Panc1 (cell line): ENCODE results near the gene TMEM151B. TPM values are rescaled to one million over a fixed set of nuclear protein-coding genes. Genes with fewer than 3 reads are reported as not detected.

Source experiments
- ATAC-seq: fragments of 200-7000 bp; cut with Tn5 transposase; 2 replicates; pipeline ENCODE4 v1.9.1; 2020; ENCODE audit warnings: mild to moderate bottlenecking, moderate library complexity
- BruUV-seq: library from RNA; stranded (reverse); fragments of 400-500 nt; replicated peaks from 2 replicates; lab custom pipeline; 2021; lab: Mats Ljungman, UMichigan
- CTCF ChIA-PET: fragments of 300-600 bp; sonication (Branson Sonifier 250); formaldehyde crosslinking; loops from one replicate; lab custom pipeline; 2022; ENCODE audit warnings: antibody characterized with exemption; lab: Charles Lee
- POLR2A ChIA-PET: fragments of 300-600 bp; sonication (Branson Sonifier 250); formaldehyde crosslinking; loops from one replicate; lab custom pipeline; 2022; ENCODE audit warnings: antibody characterized with exemption; lab: Charles Lee
- DNase-seq: peaks from one replicate; pipeline ENCODE4 v3.0.0-alpha.2; 2010; ENCODE audit warnings: low read depth, low spot score
- H3K27ac ChIP-seq: 2 replicates; pipeline ENCODE4 v1.5.1; 2011; ENCODE audit warnings: mild to moderate bottlenecking, low read length, inconsistent platforms
- H3K27me3 ChIP-seq: fragments of 200-500 bp; sonication (Bioruptor generic); 2 replicates; pipeline ENCODE4 v1.6.0; 2014; ENCODE audit warnings: low read length, inconsistent platforms; ENCODE audit not compliant: control insufficient read depth, insufficient read depth
- H3K36me3 ChIP-seq: fragments of 200-500 bp; sonication (Bioruptor generic); 2 replicates; pipeline ENCODE4 v1.5.1; 2014; ENCODE audit warnings: inconsistent platforms, mild to moderate bottlenecking, low read length, moderate library complexity; ENCODE audit not compliant: control insufficient read depth, insufficient read depth
- H3K4me1 ChIP-seq: 2 replicates; pipeline ENCODE4 v1.5.1; 2011; ENCODE audit warnings: inconsistent platforms, mild to moderate bottlenecking, low read length, moderate library complexity; ENCODE audit not compliant: control insufficient read depth, insufficient read depth
- H3K4me3 ChIP-seq, 2 experiments: 2 replicates each; pipeline ENCODE4 v1.5.1; 2011 to 2012; ENCODE audit warnings: low read depth in 2 of 2, low read length in 2 of 2, mild to moderate bottlenecking in 2 of 2, inconsistent platforms in 1 of 2, moderate library complexity in 1 of 2
- H3K9me3 ChIP-seq: fragments of 200-500 bp; sonication (Bioruptor generic); 2 replicates; pipeline ENCODE4 v1.5.1; 2014; ENCODE audit warnings: low read depth, mild to moderate bottlenecking, inconsistent platforms, low read length, moderate library complexity; ENCODE audit not compliant: control insufficient read depth, insufficient read depth
- POLR2AphosphoS5 ChIP-seq: IDR thresholded peaks from 2 replicates; pipeline ENCODE4 v1.6.1; 2012; ENCODE audit warnings: mild to moderate bottlenecking, low read depth, low read length, moderate library complexity
- SIN3A ChIP-seq: IDR thresholded peaks from 2 replicates; pipeline ENCODE4 v1.6.1; 2012; ENCODE audit warnings: low read depth, mild to moderate bottlenecking, low read length, moderate library complexity, borderline replicate concordance; ENCODE audit not compliant: insufficient read depth
- TCF7L2 ChIP-seq: IDR thresholded peaks from 2 replicates; pipeline ENCODE4 v1.6.1; 2011; ENCODE audit warnings: mild to moderate bottlenecking, low read depth, low read length, inconsistent platforms
- in situ Hi-C: cut with HindIII; loops from 2 replicates; pipeline ENCODE4 v1.10.0; 2016; ENCODE audit warnings: low sequenced_read_pairs, low pct_unique_long_range_greater_than_20kb
- intact Hi-C: fragments of 100-400 bp; cut with micrococcal nuclease; formaldehyde crosslinking; loops from one replicate; pipeline ENCODE4 v1.10.0; 2022; ENCODE audit not compliant: unreplicated experiment
- total RNA-seq: library from RNA; stranded (reverse); gene quantifications from one replicate; pipeline ENCODE4 v1.2.1, GENCODE V29; 2021; ENCODE audit not compliant: unreplicated experiment
- TF ChIP-seq, protein P1 (sequence below): fragments of 450-650 bp; IDR thresholded peaks from 2 replicates; pipeline ENCODE4 v1.5.1; 2017; ENCODE audit warnings: mild to moderate bottlenecking
- TF ChIP-seq, protein P2 (sequence below), 2 experiments: IDR thresholded peaks; 2 replicates each; pipeline ENCODE4 v1.6.1; 2011 to 2012; ENCODE audit warnings: low read depth in 2 of 2, control low read depth in 1 of 2, low read length in 1 of 2, mild to moderate bottlenecking in 1 of 2, moderate library complexity in 1 of 2; ENCODE audit not compliant: insufficient read depth in 1 of 2

TMEM151B gene
- total RNA-seq, 1 experiment from 2014 or later = 0.18 TPM

DNA sequence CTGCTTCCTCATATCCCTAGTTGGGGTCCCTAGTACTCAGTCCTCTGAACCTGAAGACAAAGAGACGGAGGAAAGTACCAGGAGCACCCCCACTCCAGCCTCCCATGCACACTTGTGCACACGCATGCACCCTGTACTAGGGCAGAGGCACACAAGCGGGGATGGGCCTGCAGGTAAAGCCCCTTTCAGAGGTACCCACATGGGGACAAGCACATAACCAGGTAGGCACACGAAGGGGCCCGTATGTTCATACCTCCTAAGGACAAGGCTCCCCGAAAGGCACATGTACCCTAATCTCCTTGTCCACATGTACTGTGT is 1.1 kb downstream of the TMEM151B start:
- no peaks in the 10 kb centered on the region for H3K9me3 ChIP-seq
- no peak for TF ChIP-seq POLR2AphosphoS5
- TF ChIP-seq TCF7L2 = no peak
- TF ChIP-seq, protein P1, sequence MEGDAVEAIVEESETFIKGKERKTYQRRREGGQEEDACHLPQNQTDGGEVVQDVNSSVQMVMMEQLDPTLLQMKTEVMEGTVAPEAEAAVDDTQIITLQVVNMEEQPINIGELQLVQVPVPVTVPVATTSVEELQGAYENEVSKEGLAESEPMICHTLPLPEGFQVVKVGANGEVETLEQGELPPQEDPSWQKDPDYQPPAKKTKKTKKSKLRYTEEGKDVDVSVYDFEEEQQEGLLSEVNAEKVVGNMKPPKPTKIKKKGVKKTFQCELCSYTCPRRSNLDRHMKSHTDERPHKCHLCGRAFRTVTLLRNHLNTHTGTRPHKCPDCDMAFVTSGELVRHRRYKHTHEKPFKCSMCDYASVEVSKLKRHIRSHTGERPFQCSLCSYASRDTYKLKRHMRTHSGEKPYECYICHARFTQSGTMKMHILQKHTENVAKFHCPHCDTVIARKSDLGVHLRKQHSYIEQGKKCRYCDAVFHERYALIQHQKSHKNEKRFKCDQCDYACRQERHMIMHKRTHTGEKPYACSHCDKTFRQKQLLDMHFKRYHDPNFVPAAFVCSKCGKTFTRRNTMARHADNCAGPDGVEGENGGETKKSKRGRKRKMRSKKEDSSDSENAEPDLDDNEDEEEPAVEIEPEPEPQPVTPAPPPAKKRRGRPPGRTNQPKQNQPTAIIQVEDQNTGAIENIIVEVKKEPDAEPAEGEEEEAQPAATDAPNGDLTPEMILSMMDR = no peak
- no peak for ATAC-seq
- in situ Hi-C loops (no loop called here), intact Hi-C loops (no loop called here)
- H3K27ac ChIP-seq = no peak overlapping the region
- H3K36me3 ChIP-seq = no peaks in the 10 kb centered on the region
- ChIA-PET CTCF (interaction anchor here (1.0 kb wide), 1 partner anchor 68 kb away, joined by 3 read pairs; no protein-coding TSS in a partner anchor), POLR2A (no interaction called here)
- H3K4me1 ChIP-seq = no peaks in the 10 kb centered on the region
- peaks cover 16% of the 10 kb centered on the region for H3K27me3 ChIP-seq
- H3K4me3 ChIP-seq = 0 out of 4 replicates have a peak overlapping the region, but pooled peaks of 1 of the 2 experiments have one; percentile 4
- no peak for DNase-seq
- BruUV-seq = no TSS peak

DNA sequence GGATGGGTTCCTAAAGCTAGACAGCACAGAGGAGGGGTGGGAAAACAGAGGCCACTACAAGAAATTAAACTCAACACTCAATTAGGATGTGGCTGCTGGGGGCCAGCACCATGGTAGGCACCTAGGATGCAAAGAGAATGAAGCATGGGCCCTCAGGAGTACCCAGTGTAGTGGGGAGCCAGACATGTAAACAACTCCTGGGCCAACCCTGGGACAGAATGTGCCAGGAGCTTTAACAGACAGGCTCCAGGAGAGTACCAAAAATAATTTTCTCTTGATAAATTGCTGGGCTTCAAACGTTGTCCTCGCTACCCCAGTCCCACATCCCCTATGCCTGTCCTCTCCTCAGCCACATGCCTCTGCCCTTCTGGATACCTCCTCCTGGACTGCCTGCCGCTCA is 1.7 kb downstream of the TMEM151B start:
- ChIA-PET CTCF (interaction anchor here (0.5 to 1.0 kb wide), 2 partner anchors 67 to 126 kb away, joined by 3 to 5 read pairs; no protein-coding TSS in a partner anchor), POLR2A (no interaction called here)
- Histone ChIP-seq H3K9me3 (no peaks in the 10 kb centered on the region), H3K27ac (no peak overlapping the region), H3K36me3 (no peaks in the 10 kb centered on the region), H3K4me1 (no peaks in the 10 kb centered on the region), H3K27me3 (peaks cover 16% of the 10 kb centered on the region), H3K4me3 (no peak overlapping the region)
- intact Hi-C loops (no loop called here), in situ Hi-C loops (no loop called here)
- BruUV-seq = no TSS peak
- no peak for DNase-seq
- no peak for ATAC-seq
- TF ChIP-seq, protein P1 = no peak
- TF ChIP-seq POLR2AphosphoS5 = no peak
- no peak for TF ChIP-seq TCF7L2
- TF ChIP-seq SIN3A = no peak
- TF ChIP-seq, protein P2, sequence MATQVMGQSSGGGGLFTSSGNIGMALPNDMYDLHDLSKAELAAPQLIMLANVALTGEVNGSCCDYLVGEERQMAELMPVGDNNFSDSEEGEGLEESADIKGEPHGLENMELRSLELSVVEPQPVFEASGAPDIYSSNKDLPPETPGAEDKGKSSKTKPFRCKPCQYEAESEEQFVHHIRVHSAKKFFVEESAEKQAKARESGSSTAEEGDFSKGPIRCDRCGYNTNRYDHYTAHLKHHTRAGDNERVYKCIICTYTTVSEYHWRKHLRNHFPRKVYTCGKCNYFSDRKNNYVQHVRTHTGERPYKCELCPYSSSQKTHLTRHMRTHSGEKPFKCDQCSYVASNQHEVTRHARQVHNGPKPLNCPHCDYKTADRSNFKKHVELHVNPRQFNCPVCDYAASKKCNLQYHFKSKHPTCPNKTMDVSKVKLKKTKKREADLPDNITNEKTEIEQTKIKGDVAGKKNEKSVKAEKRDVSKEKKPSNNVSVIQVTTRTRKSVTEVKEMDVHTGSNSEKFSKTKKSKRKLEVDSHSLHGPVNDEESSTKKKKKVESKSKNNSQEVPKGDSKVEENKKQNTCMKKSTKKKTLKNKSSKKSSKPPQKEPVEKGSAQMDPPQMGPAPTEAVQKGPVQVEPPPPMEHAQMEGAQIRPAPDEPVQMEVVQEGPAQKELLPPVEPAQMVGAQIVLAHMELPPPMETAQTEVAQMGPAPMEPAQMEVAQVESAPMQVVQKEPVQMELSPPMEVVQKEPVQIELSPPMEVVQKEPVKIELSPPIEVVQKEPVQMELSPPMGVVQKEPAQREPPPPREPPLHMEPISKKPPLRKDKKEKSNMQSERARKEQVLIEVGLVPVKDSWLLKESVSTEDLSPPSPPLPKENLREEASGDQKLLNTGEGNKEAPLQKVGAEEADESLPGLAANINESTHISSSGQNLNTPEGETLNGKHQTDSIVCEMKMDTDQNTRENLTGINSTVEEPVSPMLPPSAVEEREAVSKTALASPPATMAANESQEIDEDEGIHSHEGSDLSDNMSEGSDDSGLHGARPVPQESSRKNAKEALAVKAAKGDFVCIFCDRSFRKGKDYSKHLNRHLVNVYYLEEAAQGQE (IDR thresholded peaks at IDR 0.05; ENCODE audit: insufficient read depth in 1 of 2, low read depth in 2 of 2, low read length in 1 of 2) = no peak
